Fibroblast of lung (primary cell): ENCODE data around the gene ZNF407.

Source experiments
- CTCF ChIP-seq, 2 donors: IDR thresholded peaks in 1 of 2; conservative IDR thresholded peaks in 1 of 2; 1 replicate in 1 of 2; 2 replicates in 1 of 2; pipeline ENCODE4 v1.5.1; 2011 to 2012; ENCODE audit warnings: low read length in 2 of 2, control low read depth in 1 of 2, inconsistent platforms in 1 of 2, low read depth in 1 of 2, mild to moderate bottlenecking in 1 of 2
- EZH2 ChIP-seq: IDR thresholded peaks from 2 replicates; pipeline ENCODE4 v1.5.1; 2012; ENCODE audit warnings: low read length, control low read depth, mild to moderate bottlenecking; ENCODE audit errors: missing control alignments

DNA sequence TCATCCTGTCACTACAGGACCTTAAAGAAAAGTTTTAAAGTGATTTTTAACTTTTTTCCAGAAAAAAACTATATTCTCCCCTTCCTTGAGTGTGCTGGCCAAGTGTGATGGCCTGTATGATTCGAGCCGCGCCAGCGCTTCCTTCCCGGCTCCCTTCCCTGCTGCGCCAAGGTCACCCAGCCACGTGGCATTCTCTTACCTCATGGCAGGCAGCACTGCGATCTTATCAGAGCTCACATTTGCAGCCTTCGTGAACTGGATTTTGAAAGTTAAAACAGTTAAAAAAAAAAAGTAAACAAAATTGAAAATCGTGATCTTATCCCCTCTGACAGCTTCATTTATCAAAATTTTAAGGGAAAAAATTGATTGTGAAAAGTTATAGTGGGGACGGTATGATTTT is 331.4 kb downstream of the ZNF407 start:
- TF ChIP-seq EZH2 (no peak), CTCF (conservative IDR thresholded peaks at IDR 0.05 in 1 of 2, IDR thresholded peaks at IDR 0.05 in 1 of 2; ENCODE audit: low read depth in 1 of 2, low read length in 2 of 2) (no peak)
